ENCODE results near the gene TBK1. TPM values are rescaled to one million over a fixed set of nuclear protein-coding genes. Genes with fewer than 3 reads are reported as not detected.
A peak's percentile ranks its signal among the peaks of the same experiment; 100 is the strongest.

TBK1 gene
- total and polyA plus RNA-seq, 2 of the 13 experiments (the other 11 are each of a cell fraction or from before 2014, with no cell fraction given): 10.3 to 25.2 TPM

DNA sequence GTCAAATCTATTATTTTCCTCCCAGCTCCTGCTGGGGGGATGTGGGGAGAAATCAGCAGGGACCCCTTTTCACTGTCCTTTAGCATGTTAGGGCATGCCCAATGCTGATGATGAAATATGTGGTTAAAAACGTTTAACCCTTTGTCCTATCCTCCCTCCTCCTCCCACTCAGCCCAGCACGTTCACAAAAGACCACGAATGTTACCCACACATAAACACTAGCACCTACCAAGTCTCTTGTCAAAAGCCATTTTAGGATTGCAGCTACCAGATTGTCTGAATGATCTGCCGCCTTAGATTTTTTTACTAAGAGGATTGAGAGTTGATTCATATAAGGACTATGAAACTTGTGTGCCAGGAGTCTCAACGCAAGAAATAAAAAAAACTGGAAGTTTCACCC, 70.4 kb downstream of the TBK1 start:
- no peak for DNase-seq (ENCODE audit: low spot score)
- ATAC-seq: no peak
- TF ChIP-seq ZNF652 (CRISPR knock-in tag; IDR thresholded peaks at IDR 0.05; ENCODE audit: borderline replicate concordance, low read depth) (peak; percentile 56; the same call in 1 of the 2 replicates), NFYB (CRISPR knock-in tag; IDR thresholded peaks at IDR 0.05) (no peak)
- in situ Hi-C loops (cut with HindIII; ENCODE audit: extremely low pct_ligation_motif_present, low pct_unique_long_range_greater_than_20kb) (no loop called here), intact Hi-C loops (cut with micrococcal nuclease; ENCODE audit: unreplicated experiment) (no loop called here)
- H3K27ac ChIP-seq (ENCODE audit: extremely low read length, insufficient read depth, low read length): no peak overlapping the region
- FAIRE-seq: no peak
- no peaks in the 10 kb centered on the region for H3K9me3 ChIP-seq (ENCODE audit: low read length)
- BruUV-seq (replicated peaks): no TSS peak
- no peaks in the 10 kb centered on the region for H3K79me2 ChIP-seq (ENCODE audit: insufficient read depth, low read length)
- CTCF ChIA-PET (ENCODE audit: low intra/inter-chr PET ratio, low total read pairs): no interaction called here
- no peaks in the 10 kb centered on the region for H3K27me3 ChIP-seq (ENCODE audit: control insufficient read depth in 1 of 2, insufficient read depth in 2 of 2, low read length in 2 of 2)
- H3K4me3 ChIP-seq (replicated peaks in 1 of 3; ENCODE audit: insufficient read depth in 1 of 3, low read depth in 2 of 3, low read length in 3 of 3): no peak overlapping the region
- no peak overlapping the region for H3K9ac ChIP-seq (ENCODE audit: insufficient read depth, low read depth, low read length)
- H3K4me2 ChIP-seq (ENCODE audit: low read depth, low read length): no peak overlapping the region
- 48% methylated on average over 5 of the region's 5 CpGs for WGBS (ENCODE audit: low lambda C conversion rate)
- H3K4me1 ChIP-seq (ENCODE audit: insufficient read depth, low read length): 0 out of 2 replicates have a peak, but pooled peaks cover 8% of the 10 kb centered on the region
- H2AFZ ChIP-seq (ENCODE audit: low read length): no peak overlapping the region
- no peaks in the 10 kb centered on the region for H4K20me1 ChIP-seq (ENCODE audit: insufficient read depth, low read length)
- POLR2A ChIA-PET: no interaction called here
- no peaks in the 10 kb centered on the region for H3K36me3 ChIP-seq (replicated peaks in 1 of 2; ENCODE audit: control insufficient read depth in 1 of 2, insufficient read depth in 2 of 2, low read length in 2 of 2)

DNA sequence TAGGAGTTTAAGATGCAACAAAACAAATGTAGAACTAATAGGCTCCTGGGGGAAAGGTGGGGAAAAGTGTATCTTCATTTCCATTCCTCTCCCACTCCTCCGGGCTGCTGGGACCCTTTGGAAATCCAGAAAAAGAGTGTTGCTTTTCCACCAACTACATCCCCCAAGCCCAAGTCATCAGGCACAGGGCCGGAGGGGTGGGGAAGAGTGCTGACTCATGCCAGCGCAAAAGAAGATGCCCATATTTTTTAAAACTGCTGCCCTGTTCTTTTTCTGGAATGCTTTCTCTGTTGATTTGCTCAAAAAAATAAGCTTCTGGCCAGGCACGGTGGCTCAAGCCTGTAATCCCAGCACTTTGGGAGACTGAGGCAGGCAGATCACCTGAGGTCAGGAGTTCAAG, 70.9 kb downstream of the TBK1 start:
- H3K4me3 ChIP-seq (replicated peaks in 1 of 3; ENCODE audit: insufficient read depth in 1 of 3, low read depth in 2 of 3, low read length in 3 of 3): no peak overlapping the region
- H3K27ac ChIP-seq (ENCODE audit: extremely low read length, insufficient read depth, low read length): no peak overlapping the region
- no peaks in the 10 kb centered on the region for H3K27me3 ChIP-seq (ENCODE audit: control insufficient read depth in 1 of 2, insufficient read depth in 2 of 2, low read length in 2 of 2)
- in situ Hi-C loops (cut with HindIII; ENCODE audit: extremely low pct_ligation_motif_present, low pct_unique_long_range_greater_than_20kb) (no loop called here), intact Hi-C loops (cut with micrococcal nuclease; ENCODE audit: unreplicated experiment) (no loop called here)
- no peak for FAIRE-seq
- H4K20me1 ChIP-seq (ENCODE audit: insufficient read depth, low read length): no peaks in the 10 kb centered on the region
- no peaks in the 10 kb centered on the region for H3K9me3 ChIP-seq (ENCODE audit: low read length)
- no peaks in the 10 kb centered on the region for H3K36me3 ChIP-seq (replicated peaks in 1 of 2; ENCODE audit: control insufficient read depth in 1 of 2, insufficient read depth in 2 of 2, low read length in 2 of 2)
- 95% methylated on average over 4 of the region's 4 CpGs for WGBS (ENCODE audit: low lambda C conversion rate)
- ATAC-seq: no peak
- H2AFZ ChIP-seq (ENCODE audit: low read length): no peak overlapping the region
- TF ChIP-seq, protein P1, sequence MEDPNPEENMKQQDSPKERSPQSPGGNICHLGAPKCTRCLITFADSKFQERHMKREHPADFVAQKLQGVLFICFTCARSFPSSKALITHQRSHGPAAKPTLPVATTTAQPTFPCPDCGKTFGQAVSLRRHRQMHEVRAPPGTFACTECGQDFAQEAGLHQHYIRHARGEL (CRISPR knock-in tag; IDR thresholded peaks at IDR 0.05): no peak
- no peak for TF ChIP-seq MIXL1 (CRISPR knock-in tag; IDR thresholded peaks at IDR 0.05)
- TF ChIP-seq, protein P2, sequence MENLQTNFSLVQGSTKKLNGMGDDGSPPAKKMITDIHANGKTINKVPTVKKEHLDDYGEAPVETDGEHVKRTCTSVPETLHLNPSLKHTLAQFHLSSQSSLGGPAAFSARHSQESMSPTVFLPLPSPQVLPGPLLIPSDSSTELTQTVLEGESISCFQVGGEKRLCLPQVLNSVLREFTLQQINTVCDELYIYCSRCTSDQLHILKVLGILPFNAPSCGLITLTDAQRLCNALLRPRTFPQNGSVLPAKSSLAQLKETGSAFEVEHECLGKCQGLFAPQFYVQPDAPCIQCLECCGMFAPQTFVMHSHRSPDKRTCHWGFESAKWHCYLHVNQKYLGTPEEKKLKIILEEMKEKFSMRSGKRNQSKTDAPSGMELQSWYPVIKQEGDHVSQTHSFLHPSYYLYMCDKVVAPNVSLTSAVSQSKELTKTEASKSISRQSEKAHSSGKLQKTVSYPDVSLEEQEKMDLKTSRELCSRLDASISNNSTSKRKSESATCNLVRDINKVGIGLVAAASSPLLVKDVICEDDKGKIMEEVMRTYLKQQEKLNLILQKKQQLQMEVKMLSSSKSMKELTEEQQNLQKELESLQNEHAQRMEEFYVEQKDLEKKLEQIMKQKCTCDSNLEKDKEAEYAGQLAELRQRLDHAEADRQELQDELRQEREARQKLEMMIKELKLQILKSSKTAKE (CRISPR knock-in tag; IDR thresholded peaks at IDR 0.05; ENCODE audit: borderline replicate concordance): no peak
- TF ChIP-seq CBX1 (IDR thresholded peaks at IDR 0.05; ENCODE audit: low read depth): no peak
- TF ChIP-seq NFE2L2 (IDR thresholded peaks at IDR 0.05; ENCODE audit: low read length): 0 out of 2 replicates have a peak, but pooled peaks have one; percentile 24
- TF ChIP-seq MZF1 (CRISPR knock-in tag; IDR thresholded peaks at IDR 0.05; ENCODE audit: borderline replicate concordance): no peak
- TF ChIP-seq, protein P3, sequence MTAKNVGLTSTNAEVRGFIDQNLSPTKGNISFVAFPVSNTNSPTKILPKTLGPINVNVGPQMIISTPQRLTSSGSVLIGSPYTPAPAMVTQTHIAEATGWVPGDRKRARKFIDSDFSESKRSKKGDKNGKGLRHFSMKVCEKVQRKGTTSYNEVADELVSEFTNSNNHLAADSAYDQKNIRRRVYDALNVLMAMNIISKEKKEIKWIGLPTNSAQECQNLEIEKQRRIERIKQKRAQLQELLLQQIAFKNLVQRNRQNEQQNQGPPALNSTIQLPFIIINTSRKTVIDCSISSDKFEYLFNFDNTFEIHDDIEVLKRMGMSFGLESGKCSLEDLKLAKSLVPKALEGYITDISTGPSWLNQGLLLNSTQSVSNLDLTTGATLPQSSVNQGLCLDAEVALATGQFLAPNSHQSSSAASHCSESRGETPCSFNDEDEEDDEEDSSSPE (CRISPR knock-in tag; IDR thresholded peaks at IDR 0.05): no peak
- no TSS peak for BruUV-seq (replicated peaks)
- H3K9ac ChIP-seq (ENCODE audit: insufficient read depth, low read depth, low read length): no peak overlapping the region
- no peaks in the 10 kb centered on the region for H3K79me2 ChIP-seq (ENCODE audit: insufficient read depth, low read length)
- POLR2A ChIA-PET: no interaction called here
- CTCF ChIA-PET (ENCODE audit: low intra/inter-chr PET ratio, low total read pairs): no interaction called here
- no peak overlapping the region for H3K4me2 ChIP-seq (ENCODE audit: low read depth, low read length)
- DNase-seq (ENCODE audit: low spot score): no peak
- H3K4me1 ChIP-seq (ENCODE audit: insufficient read depth, low read length): 0 out of 2 replicates have a peak, but pooled peaks cover 8% of the 10 kb centered on the region
